ENCODE data around the gene KLRG1. TPM values are rescaled to one million over a fixed set of nuclear protein-coding genes. Genes with fewer than 3 reads are reported as not detected.

Gene KLRG1
- total and polyA plus RNA-seq, 5 experiments from 2014 or later: 4.1 to 237 (median 13.8) TPM

GRCh38 chr12:9048930-9049329, 59.6 kb downstream of the KLRG1 start:
- ATAC-seq: no peak
- Mint-ChIP-seq H3K9me3 (peaks cover 0 to 10% (median 2%) of the 10 kb centered on the region in 9 donors), H3K4me3 (no peak overlapping the region), H3K27ac (peak overlapping the region in 3 of 10 donors; percentile 12 to 71 (median 61)), H3K36me3 (peaks cover 0 to 4% (median 2%) of the 10 kb centered on the region in 3 donors), H3K27me3 (no peaks in the 10 kb centered on the region), H3K4me1 (peaks cover 3 to 19% (median 12%) of the 10 kb centered on the region in 4 donors)
- no peak for DNase-seq
- POLR2A ChIA-PET: interaction anchor here (1.0 to 2.3 kb wide), 4 partner anchors 15 to 374 kb away, joined by 3 to 7 read pairs (median 4); no protein-coding TSS in a partner anchor

- POLR2A ChIA-PET: interaction anchor here (1.0 to 2.3 kb wide), 5 partner anchors 15 to 374 kb away, joined by 3 to 11 read pairs (median 4); partner anchors contain the start of gene M6PR
- no peaks in the 10 kb centered on the region for H3K27me3 Mint-ChIP-seq
- H3K36me3 Mint-ChIP-seq: peaks cover 0 to 4% (median 2%) of the 10 kb centered on the region in 3 donors
- H3K4me1 Mint-ChIP-seq: peaks cover 3 to 19% (median 12%) of the 10 kb centered on the region in 4 donors
- ATAC-seq (peak; percentile 81 to 85), DNase-seq (peak in 6 of 10 donors; percentile 29 to 66 (median 50))
- H3K4me3 Mint-ChIP-seq: no peak overlapping the region
- H3K9me3 Mint-ChIP-seq: peaks cover 0 to 10% (median 2%) of the 10 kb centered on the region in 9 donors
- H3K27ac Mint-ChIP-seq: peak overlapping the region in 2 of 10 donors; percentile 35 to 65
These were observed 60.3 kb downstream of the KLRG1 start for GRCh38 chr12:9049520-9050133.

- ATAC-seq (no peak), DNase-seq (no peak)
- peaks cover 3 to 19% (median 12%) of the 10 kb centered on the region in 4 donors for H3K4me1 Mint-ChIP-seq
- no peak overlapping the region for H3K27ac Mint-ChIP-seq
- POLR2A ChIA-PET: interaction anchor here (1.7 to 2.3 kb wide), 3 partner anchors 99 to 105 kb away, joined by 4 to 11 read pairs (median 7); partner anchors contain the start of gene M6PR
- H3K4me3 Mint-ChIP-seq: no peak overlapping the region
- no peaks in the 10 kb centered on the region for H3K27me3 Mint-ChIP-seq
- H3K9me3 Mint-ChIP-seq: peaks cover 0 to 6% (median 0%) of the 10 kb centered on the region in 9 donors
- H3K36me3 Mint-ChIP-seq: peaks cover 0 to 4% (median 2%) of the 10 kb centered on the region in 3 donors
These were observed 61.3 kb downstream of the KLRG1 start for GRCh38 chr12:9050521-9051157.

GRCh38 chr12:9051158-9051550, 61.8 kb downstream of the KLRG1 start:
- POLR2A ChIA-PET: interaction anchor here (1.7 kb wide), 1 partner anchor 102 kb away, joined by 11 read pairs; the partner anchor contains the start of gene M6PR
- H3K27me3 Mint-ChIP-seq: no peaks in the 10 kb centered on the region
- DNase-seq (no peak), ATAC-seq (no peak)
- H3K4me3 Mint-ChIP-seq: no peak overlapping the region
- H3K36me3 Mint-ChIP-seq: peaks cover 0 to 4% (median 0%) of the 10 kb centered on the region in 3 donors
- H3K27ac Mint-ChIP-seq: peak overlapping the region in 1 of 10 donors; percentile 65
- H3K9me3 Mint-ChIP-seq: peaks cover 0 to 3% (median 0%) of the 10 kb centered on the region in 9 donors
- peaks cover 3 to 14% (median 10%) of the 10 kb centered on the region in 4 donors for H3K4me1 Mint-ChIP-seq

GRCh38 chr12:9052610-9053009, 63.3 kb downstream of the KLRG1 start:
- POLR2A ChIA-PET: no interaction called here

More at GRCh38 chr12:9052610-9053009, 63.3 kb downstream of the KLRG1 start:
- no peak overlapping the region for H3K4me3 Mint-ChIP-seq
- H3K36me3 Mint-ChIP-seq: peaks cover 0 to 4% (median 0%) of the 10 kb centered on the region in 3 donors
- H3K4me1 Mint-ChIP-seq: peaks cover 0 to 7% (median 3%) of the 10 kb centered on the region in 4 donors
- H3K27ac Mint-ChIP-seq: peak overlapping the region in 1 of 10 donors; percentile 52
- H3K9me3 Mint-ChIP-seq: no peaks in the 10 kb centered on the region
- DNase-seq (no peak), ATAC-seq (no peak)
- H3K27me3 Mint-ChIP-seq: no peaks in the 10 kb centered on the region

Other genes starting within 250 kb of the KLRG1 start
- not detected for gene A2ML1, start 166.9 kb upstream of the KLRG1 start, total RNA-seq
- gene A2ML1, start 166.9 kb upstream of the KLRG1 start, polyA plus RNA-seq: not detected
- gene PHC1, start 75.0 kb upstream of the KLRG1 start, total RNA-seq: 10 to 100 TPM; 36.3 to 39.2 TPM
- 10 to 100 TPM; 12.3 to 20.3 (median 15.7) TPM for gene PHC1, start 75.0 kb upstream of the KLRG1 start, polyA plus RNA-seq
- gene M6PR, start 39.9 kb upstream of the KLRG1 start, total RNA-seq: 100 to 1,000 TPM; 173 to 175 TPM
- gene M6PR, start 39.9 kb upstream of the KLRG1 start, polyA plus RNA-seq: 100 to 1,000 TPM; 228 to 260 (median 238) TPM
- 1 to 10 TPM in 1 of 2 experiments, under 1 TPM in 1; 0.36 to 1.5 TPM for gene A2M, start 126.4 kb downstream of the KLRG1 start, total RNA-seq
- gene A2M, start 126.4 kb downstream of the KLRG1 start, polyA plus RNA-seq: under 1 TPM in 1 of 3 donors, not detected in 2; 0.03 TPM
- gene PZP, start 218.8 kb downstream of the KLRG1 start, total RNA-seq: not detected
- under 1 TPM in 1 of 3 donors, not detected in 2; 0.29 TPM for gene PZP, start 218.8 kb downstream of the KLRG1 start, polyA plus RNA-seq